GM18951 (cell line): ENCODE results near the gene STK36.
A peak's percentile ranks its signal among the peaks of the same experiment; 100 is the strongest.
"Not testable (repeated sequence)": the region's sequence is repeated elsewhere in the genome, so short reads cannot be mapped to it uniquely, and the experiment has no call there.

Source experiments
- POLR2A ChIP-seq: IDR thresholded peaks from 4 replicates; pipeline ENCODE4 v1.6.1; 2011; ENCODE audit warnings: mild to moderate bottlenecking; ENCODE audit not compliant: insufficient read length, insufficient read depth; ENCODE audit errors: extremely low read depth
- in situ Hi-C: fragments of 300-500 bp; cut with MboI; formaldehyde crosslinking; loops from one replicate; pipeline ENCODE4 v1.12.0; 2022; ENCODE audit warnings: low sequenced_read_pairs, mixed read lengths, inconsistent platforms; ENCODE audit not compliant: unreplicated experiment

STK36 gene

DNA sequence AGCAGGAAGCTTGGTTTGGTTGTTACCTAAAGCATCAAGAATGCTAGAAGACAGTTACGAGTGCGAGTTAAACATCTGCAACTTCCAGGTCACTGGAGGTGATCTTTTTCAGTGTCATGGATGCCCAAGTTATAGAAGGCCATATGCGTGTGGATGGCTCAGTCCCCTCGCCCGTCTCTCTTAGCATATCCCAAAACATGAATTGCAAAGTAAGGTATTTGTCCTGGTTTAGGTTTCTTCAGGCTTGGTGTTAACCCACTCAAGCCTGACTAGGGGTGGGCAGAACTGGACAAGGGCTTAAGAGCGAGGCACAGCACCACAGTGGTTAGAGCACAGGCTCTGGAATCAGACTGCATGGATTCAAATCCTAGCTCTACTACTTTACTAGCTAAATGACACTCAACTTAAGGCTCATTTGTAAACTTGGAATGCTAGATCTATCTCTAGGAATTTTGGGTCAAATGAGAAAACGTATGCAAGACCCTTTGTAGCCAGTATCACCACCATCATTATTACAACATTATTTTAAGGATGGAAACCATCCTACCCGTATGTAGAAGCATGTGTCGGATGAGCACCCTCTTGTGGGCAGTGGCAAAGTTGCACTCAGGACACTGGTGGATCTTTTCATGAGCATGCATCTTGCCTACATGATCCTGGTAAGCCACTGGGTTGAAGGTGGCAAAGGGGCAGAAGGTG, 23.6 kb upstream of the STK36 start:
- in situ Hi-C loops, result loop anchor here (5.0 kb wide), 1 partner anchor 231 kb away; the partner anchor contains the start of gene VIL1
- TF ChIP-seq POLR2A, result no peak

DNA sequence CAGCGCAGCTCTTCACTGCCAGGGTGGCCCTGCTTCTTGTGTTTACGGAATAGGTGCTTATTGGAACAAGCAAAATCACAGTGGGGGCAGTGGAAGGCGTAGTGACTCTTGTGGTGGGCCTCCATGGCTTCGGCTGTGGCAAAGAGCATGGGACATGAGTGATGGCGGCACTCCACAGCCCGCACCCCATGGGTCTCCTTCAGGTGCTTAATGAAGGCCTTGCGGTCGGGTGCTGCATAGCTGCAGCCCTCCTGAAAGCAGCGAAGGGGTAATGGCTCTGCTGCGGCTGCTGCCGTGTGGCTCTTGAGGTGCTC, 23.1 kb upstream of the STK36 start:
- in situ Hi-C loops, result loop anchor here (5.0 kb wide), 1 partner anchor 231 kb away; the partner anchor contains the start of gene VIL1
- no peak for TF ChIP-seq POLR2A

DNA sequence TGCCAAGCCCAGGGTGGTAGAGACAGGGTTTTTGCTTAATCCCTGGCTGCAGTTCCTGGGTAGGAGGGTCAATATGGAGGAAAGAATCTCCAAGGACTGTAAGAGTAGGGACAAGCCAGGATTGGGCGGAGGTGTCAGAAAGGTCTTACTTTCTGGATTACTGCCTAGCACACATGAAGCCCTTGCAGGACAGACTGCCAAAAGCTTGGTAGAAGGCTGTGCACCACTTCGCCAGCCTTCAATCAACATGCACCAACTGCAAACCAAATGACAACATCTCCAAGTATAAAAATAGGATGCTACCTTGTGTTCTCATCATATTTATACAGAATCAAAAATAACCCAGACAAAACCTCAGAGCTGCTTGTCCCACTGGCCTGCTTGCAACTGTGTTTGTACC, 16.1 kb upstream of the STK36 start:
- no peak for TF ChIP-seq POLR2A
- in situ Hi-C loops, result loop anchor here (10.0 kb wide), 1 partner anchor 189 kb away; no protein-coding TSS in a partner anchor

DNA sequence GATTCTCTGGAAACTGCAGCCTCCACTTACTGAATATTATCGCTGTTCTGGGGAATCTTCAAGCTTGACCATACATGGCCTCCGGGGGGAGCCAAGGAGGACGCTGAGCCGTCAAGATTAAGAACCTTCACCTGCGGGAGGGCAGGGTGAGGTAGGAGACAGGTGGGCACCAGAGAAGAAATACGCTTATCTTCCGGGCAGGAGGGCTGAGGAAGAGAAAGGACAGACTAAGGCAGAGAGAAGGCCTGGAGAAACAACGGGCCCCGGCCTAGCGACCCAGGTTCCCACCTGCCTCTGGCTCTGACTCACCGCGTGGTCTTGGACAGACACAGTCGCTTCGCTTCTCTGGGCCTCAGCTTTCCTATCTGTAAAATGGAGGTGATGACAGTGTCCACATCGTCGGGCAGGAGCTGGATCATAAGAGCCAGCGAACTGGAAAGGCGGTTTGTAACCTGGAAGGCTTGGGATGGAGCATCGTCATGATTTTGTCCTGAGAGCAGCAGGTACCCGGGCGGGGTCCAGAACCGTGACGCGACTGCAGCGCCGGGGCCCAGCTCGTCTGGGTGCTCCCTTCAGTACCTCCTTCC, 13.1 kb upstream of the STK36 start:
- in situ Hi-C loops, result loop anchor here (10.0 kb wide), 1 partner anchor 186 kb away; no protein-coding TSS in a partner anchor
- TF ChIP-seq POLR2A, result no peak

DNA sequence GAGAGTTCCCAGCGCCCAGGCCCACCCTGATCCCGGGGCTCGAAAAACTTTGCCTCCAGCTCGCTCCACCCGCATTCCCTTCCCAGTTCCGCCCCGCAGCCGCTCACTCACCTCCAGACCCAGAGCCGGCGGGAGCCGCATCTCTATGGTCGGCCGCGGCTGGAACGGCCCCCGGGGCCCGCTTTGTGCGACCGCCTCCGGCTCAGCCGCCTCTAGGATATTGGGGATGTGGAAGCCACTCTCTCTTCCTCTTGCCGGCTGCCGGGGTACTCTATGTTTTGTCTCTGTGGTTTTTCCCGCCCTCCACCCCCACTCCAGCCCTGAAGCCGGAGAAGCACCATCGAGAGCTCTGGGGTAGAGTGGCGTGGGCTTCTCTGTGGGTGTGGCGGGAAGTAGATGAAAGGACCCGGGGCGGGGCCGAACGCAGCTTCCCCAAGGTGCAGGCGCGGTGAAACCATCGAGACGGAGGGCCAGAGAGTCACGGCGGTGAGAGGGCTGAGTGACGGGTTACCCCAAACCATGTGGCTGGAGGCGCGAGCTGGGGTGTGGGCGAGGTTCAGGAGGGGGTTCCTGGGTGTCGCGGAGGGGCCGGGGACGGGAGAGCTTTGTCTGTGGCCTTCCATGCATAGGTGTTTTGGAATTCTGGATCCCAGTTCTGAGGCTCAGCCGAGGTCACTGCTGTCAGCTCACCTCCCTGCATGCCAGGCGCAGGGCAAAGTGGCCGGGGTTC, 12.5 kb upstream of the STK36 start, which contains the start of the genes BCS1L and ZNF142:
Gene BCS1L (plus strand): TSS at position 426 of the 730 bp plus-strand sequence. CDS start 1,305 bp downstream, outside the sequence.
Gene ZNF142 (minus strand): TSS at position 366 of the 730 bp plus-strand sequence. CDS start 3,194 bp downstream, outside the sequence.
- TF ChIP-seq POLR2A, result peak; percentile 80
- in situ Hi-C loops, result loop anchor here (10.0 kb wide), 1 partner anchor 185 kb away; no protein-coding TSS in a partner anchor

DNA sequence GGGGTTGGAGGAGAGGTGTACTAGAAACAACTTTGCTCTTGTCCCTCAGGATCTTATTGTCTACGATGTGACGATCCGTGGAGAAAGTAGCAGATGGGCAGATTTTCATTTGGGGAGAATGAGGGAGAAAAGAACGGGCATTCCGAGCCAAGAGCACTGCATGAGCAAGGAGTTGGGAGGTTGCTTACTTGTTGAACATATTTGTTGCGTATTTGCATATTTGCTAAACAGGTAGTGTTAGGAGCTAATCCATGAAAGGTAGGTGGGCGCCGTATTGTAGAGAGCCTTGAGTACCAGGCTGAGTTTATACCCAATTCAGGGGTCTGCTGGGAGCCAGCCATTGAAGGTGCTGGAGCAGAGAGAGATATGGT, 11.9 kb upstream of the STK36 start:
- no peak for TF ChIP-seq POLR2A
- in situ Hi-C loops, result loop anchor here (10.0 kb wide), 1 partner anchor 185 kb away; no protein-coding TSS in a partner anchor

DNA sequence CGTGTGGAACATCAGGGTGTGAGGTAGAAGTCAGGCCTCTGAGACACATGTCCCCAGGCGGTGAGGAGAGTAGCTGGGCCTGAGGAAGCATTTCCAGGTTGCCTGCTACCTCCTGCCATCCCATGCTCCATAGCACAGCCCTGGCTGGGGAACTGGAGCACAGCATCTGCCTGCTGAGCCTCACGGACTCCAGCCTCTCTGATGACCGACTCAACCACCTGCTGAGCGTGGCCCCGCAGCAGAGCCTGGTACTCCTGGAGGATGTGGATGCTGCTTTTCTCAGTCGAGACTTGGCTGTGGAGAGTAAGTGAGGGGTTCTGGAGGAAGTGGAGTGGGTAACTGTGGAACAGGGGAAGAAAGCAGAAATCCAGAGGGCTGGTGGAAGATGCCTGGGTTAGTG, 9.5 kb upstream of the STK36 start:
- TF ChIP-seq POLR2A, result no peak
- in situ Hi-C loops, result no loop called here

DNA sequence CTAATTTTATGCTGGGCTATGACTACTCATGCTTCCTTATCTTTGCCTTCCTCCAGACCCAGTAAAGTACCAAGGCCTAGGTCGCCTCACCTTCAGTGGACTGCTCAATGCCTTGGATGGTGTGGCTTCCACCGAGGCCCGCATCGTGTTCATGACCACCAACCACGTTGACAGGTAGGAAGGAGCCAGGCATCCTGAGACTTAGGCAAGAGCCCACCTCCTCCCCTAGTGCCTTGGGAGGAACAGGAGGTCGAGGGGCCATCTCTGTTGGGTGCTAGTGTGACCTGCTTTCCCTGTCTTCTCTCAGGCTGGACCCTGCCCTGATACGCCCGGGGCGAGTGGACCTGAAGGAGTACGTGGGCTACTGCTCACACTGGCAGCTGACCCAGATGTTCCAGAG, 9.1 kb upstream of the STK36 start:
- in situ Hi-C loops, result no loop called here
- no peak for TF ChIP-seq POLR2A

DNA sequence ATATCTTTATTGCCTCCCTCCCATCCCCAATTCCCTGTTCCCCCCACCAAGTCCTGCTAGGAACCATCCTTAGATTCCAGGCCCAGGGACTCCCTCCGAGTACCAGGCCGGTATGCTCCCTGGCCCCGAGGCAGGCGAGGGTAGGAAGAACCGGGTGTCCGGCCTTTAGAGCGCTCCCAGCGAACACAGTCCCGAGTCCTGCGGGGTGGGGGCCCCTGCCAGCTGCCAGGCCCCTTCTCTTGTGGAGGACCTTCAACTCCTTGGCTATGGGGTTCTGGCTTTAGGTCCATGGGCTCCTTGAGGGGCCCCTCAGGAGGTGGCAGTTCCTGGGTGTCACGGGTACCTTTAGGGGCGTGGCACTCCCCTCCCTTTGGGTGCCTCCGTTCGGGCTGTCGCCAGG, 8.0 kb upstream of the STK36 start:
- in situ Hi-C loops, result no loop called here

DNA sequence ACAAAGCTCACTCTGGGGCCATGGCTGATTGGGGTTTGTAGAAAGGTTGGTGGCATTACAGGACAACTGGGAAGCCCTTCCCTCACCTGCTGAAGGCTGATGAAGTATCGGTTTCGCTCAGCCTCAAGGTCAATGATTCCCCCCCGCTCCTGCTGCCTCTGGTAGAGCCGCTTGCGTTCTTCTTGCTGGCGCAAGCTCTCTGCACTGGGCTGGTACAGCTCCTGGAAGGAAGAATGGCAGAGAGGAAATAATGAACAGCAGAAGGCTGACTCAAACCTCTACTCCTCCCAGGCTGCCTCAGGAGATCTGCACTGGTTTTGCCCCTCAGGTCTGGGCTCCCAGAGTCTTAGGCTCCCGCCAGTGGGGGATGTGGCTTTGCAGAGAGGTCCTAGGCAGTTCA, 7.2 kb upstream of the STK36 start:
- no peak for TF ChIP-seq POLR2A
- in situ Hi-C loops, result no loop called here

More for the DNA sequence above, 8.0 kb upstream of the STK36 start:
- no peak for TF ChIP-seq POLR2A

DNA sequence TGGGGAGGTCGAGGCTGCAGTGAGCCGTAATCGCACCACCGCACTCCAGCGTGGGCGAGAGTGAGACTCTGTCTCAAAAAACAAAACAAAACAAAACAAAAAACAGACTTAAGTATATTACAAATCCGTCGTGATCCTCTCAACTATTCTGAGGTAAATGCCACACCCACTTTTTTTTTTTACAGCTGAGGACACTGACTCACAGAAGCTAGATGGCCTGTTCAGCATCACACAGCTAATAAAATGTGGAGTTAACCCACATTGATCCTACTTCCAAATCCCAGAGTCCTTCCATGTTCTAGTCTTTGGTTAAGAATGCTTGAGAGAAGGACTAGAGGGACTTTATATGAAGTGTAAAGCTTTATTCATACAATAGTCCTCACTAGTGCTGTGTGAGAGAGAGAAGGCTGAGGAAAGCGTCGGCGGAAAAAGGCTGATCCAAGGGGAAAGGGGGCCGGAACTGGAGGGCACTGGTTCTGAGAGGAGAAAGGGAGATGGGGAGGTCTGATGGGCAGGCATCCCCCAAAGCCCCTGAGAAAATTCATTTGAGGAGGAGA, 711 bp upstream of the STK36 start:
- no peak for TF ChIP-seq POLR2A
- in situ Hi-C loops, result no loop called here

DNA sequence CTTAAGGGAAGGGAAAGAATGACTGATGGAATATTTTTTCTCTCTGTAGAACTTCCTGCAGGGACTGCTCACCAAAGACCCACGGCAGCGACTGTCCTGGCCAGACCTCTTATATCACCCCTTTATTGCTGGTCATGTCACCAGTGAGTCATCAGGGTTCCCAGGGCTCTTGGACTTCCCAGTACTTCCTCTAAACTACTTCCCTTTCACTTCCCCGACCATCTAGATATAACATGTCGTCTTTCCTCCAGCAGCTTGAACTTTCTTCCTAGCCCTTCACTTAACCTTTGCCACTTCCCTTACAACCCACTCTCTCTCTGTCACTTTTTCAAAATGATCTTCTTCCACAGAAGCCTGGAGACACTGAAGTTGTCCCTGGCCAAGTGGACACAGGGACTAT, 7.2 kb downstream of the STK36 start:
- in situ Hi-C loops, result no loop called here
- no peak for TF ChIP-seq POLR2A

DNA sequence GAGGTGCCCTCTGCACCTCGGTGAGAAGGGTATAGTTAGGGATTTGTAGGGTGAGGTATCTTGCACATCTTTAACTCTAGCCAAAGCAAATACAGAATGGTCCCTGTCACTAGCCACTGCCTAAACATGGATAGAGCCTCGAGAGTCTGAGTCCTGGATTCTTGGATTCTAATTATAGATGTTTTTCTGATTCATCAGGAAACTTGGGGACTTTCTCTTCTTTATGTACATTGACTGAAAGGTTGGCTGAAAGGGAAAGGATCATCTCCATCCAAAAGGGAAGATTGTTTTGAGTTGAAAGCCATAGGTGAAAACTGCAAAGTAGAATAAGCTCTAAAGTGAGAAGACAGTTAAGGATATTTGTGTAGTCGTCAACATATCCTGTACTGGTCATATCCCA, 8.2 kb downstream of the STK36 start:
- no peak for TF ChIP-seq POLR2A
- in situ Hi-C loops, result no loop called here

DNA sequence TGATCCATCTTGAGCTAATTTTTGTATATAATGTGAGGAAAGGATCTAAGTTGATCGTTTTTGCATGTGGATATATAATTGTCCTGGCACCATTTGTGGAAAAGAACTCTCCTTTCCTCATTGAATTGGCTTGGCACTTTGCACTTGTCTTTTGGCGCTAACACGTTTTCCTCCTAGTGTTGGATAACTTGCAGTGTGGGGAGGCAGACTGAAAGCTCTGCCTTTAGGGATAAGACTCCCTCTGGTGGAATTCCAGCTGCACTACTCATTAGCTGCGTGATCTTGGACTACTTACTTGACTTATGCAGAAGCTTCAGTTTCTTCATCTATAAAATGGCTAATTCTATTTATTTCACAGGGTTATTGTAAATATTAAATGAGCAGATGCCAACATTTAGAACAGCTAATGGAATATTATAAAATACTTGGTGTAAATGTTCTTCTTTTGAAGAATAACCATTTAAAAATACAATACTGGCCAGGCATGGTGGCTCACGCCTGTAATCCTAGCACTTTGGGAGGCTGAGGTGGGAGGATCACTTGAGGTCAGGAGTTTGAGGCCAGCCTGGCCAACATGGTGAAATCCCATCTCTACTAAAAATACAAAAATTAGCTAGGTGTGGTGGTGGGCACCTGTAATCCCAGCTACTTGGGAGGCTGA, 15.6 kb downstream of the STK36 start:
- in situ Hi-C loops, result not testable (repeated sequence)
